HEK293 (cell line): ENCODE results near the gene GPLD1.

ENCODE experiments used
- ATF2 ChIP-seq: fragments of 450-650 bp; formaldehyde crosslinking; IDR thresholded peaks from 2 replicates; pipeline ENCODE4 v1.5.1; 2016; ENCODE audit warnings: missing biosample characterization, missing genetic modification characterization, low read depth
- CTCF ChIP-seq: fragments of 450-650 bp; formaldehyde crosslinking; IDR thresholded peaks from 2 replicates; pipeline ENCODE4 v1.5.1; 2016; ENCODE audit warnings: missing biosample characterization, missing genetic modification characterization
- KLF7 ChIP-seq: fragments of 450-650 bp; formaldehyde crosslinking; IDR thresholded peaks from 2 replicates; pipeline ENCODE4 v1.5.1; 2016; ENCODE audit warnings: missing biosample characterization, missing genetic modification characterization, borderline replicate concordance
- YY1 ChIP-seq: fragments of 450-650 bp; formaldehyde crosslinking; IDR thresholded peaks from 2 replicates; pipeline ENCODE4 v1.5.1; 2018; ENCODE audit warnings: missing biosample characterization, missing genetic modification characterization
- ZBTB7A ChIP-seq: fragments of 450-650 bp; formaldehyde crosslinking; IDR thresholded peaks from 2 replicates; pipeline ENCODE4 v1.5.1; 2016; ENCODE audit warnings: low read depth, missing biosample characterization, missing genetic modification characterization
- ZFP3 ChIP-seq: fragments of 450-650 bp; formaldehyde crosslinking; IDR thresholded peaks from 2 replicates; pipeline ENCODE4 v1.5.1; 2016; ENCODE audit warnings: low read depth, missing biosample characterization, missing genetic modification characterization
- ZNF138 ChIP-seq: fragments of 450-650 bp; formaldehyde crosslinking; IDR thresholded peaks from 2 replicates; pipeline ENCODE4 v1.5.1; 2016; ENCODE audit warnings: missing biosample characterization, missing genetic modification characterization, borderline replicate concordance
- ZNF16 ChIP-seq: fragments of 450-650 bp; formaldehyde crosslinking; IDR thresholded peaks from 2 replicates; pipeline ENCODE4 v1.5.1; 2016; ENCODE audit warnings: low read depth, missing biosample characterization, missing genetic modification characterization
- ZNF292 ChIP-seq: fragments of 450-650 bp; formaldehyde crosslinking; IDR thresholded peaks from 2 replicates; pipeline ENCODE4 v1.5.1; 2016; ENCODE audit warnings: low read depth, missing biosample characterization, missing genetic modification characterization, borderline replicate concordance
- ZNF302 ChIP-seq: fragments of 450-650 bp; formaldehyde crosslinking; IDR thresholded peaks from 2 replicates; pipeline ENCODE4 v1.5.1; 2016; ENCODE audit warnings: missing biosample characterization, missing genetic modification characterization, low read depth
- ZNF623 ChIP-seq: fragments of 450-650 bp; formaldehyde crosslinking; IDR thresholded peaks from 2 replicates; pipeline ENCODE4 v1.5.1; 2016; ENCODE audit warnings: missing biosample characterization, missing genetic modification characterization
- ZNF639 ChIP-seq: fragments of 450-650 bp; formaldehyde crosslinking; IDR thresholded peaks from 2 replicates; pipeline ENCODE4 v1.5.1; 2016; ENCODE audit warnings: missing biosample characterization, missing genetic modification characterization

GRCh38 chr6:24476631-24477030 is 12.7 kb downstream of the GPLD1 start:
- TF ChIP-seq ZBTB7A (tag by site-specific recombination) (no peak), ATF2 (no peak), ZFP3 (tag by site-specific recombination) (no peak), CTCF (tag by site-specific recombination) (no peak), KLF7 (no peak), ZNF16 (tag by site-specific recombination) (no peak), ZNF639 (tag by site-specific recombination) (no peak), YY1 (no peak), ZNF623 (tag by site-specific recombination) (no peak), ZNF302 (tag by site-specific recombination) (no peak), ZNF292 (tag by site-specific recombination) (no peak), ZNF138 (no peak)
